T-helper 17 cell (primary cell): ENCODE measurements around the gene RGS12. TPM values are rescaled to one million over a fixed set of nuclear protein-coding genes. Genes with fewer than 3 reads are reported as not detected.

Source experiments
- ATAC-seq: fragments of 150-1000 bp; cut with Tn5 transposase; 2 replicates; pipeline ENCODE4 v1.10.0; 2021; ENCODE audit warnings: mild to moderate bottlenecking, moderate library complexity
- DNase-seq, 3 donors: peaks; one replicate each; pipeline versions ENCODE4 v3.0.0 to v3.0.0-alpha.2; 2020 to 2021
- H3K9me3 ChIP-seq: one replicate; pipeline ENCODE4 v1.7.0; 2013; ENCODE audit warnings: low read length, mild to moderate bottlenecking; ENCODE audit not compliant: control insufficient read depth, poor library complexity, severe bottlenecking
- H3K27ac Mint-ChIP-seq: one replicate; pipeline ENCODE4 v1.8.0; 2022; ENCODE audit warnings: mild to moderate bottlenecking, moderate library complexity, mixed read lengths
- H3K27me3 Mint-ChIP-seq: one replicate; pipeline ENCODE4 v1.8.0; 2022; ENCODE audit warnings: mixed read lengths
- H3K36me3 Mint-ChIP-seq: one replicate; pipeline ENCODE4 v1.8.0; 2022; ENCODE audit warnings: low read depth, mixed read lengths
- H3K4me1 Mint-ChIP-seq: one replicate; pipeline ENCODE4 v1.8.0; 2022; ENCODE audit warnings: mild to moderate bottlenecking, mixed read lengths
- H3K4me3 Mint-ChIP-seq: one replicate; pipeline ENCODE4 v1.8.0; 2022; ENCODE audit warnings: mild to moderate bottlenecking, moderate library complexity, mixed read lengths
- total RNA-seq, 4 donors: library from RNA in 2 of 4; stranded (reverse) in 2 of 4; gene quantifications; one replicate each; pipeline ENCODE4 v1.2.3 and lab custom pipeline; 2022 to 2026

RGS12 gene
- total RNA-seq, 2 donors from 2014 or later = 4.0 to 5.0 TPM

DNA sequence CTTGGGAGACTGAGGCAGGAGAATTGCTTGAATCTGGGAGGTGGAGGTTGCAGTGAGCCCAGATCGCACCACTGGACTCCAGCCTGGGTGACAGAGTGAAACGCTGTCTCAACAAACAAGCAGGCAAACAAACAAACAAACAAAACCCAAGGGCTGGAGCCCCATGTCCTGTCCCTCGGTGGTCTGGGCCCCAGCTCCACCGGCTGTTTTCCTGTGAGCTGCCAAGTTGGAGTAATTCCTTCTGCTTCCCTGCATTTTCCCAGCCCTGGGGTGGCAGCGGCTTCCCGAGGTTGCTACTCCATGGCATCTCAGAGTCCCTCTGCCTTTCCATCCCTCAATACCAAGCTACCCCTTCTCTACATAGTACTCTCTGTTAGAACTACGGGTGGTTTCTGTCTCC, 43.2 kb downstream of the RGS12 start:
- peaks cover 5% of the 10 kb centered on the region for H3K27me3 Mint-ChIP-seq
- no peak overlapping the region for H3K27ac Mint-ChIP-seq
- no peaks in the 10 kb centered on the region for H3K9me3 ChIP-seq
- ATAC-seq (no peak), DNase-seq (no peak)
- no peak overlapping the region for H3K4me3 Mint-ChIP-seq
- H3K4me1 Mint-ChIP-seq = peaks cover 9% of the 10 kb centered on the region
- H3K36me3 Mint-ChIP-seq = no peaks in the 10 kb centered on the region

- H3K27me3 Mint-ChIP-seq = peaks cover 5% of the 10 kb centered on the region
- H3K4me1 Mint-ChIP-seq = peaks cover 9% of the 10 kb centered on the region
- no peaks in the 10 kb centered on the region for H3K36me3 Mint-ChIP-seq
- no peak for DNase-seq
- H3K4me3 Mint-ChIP-seq = no peak overlapping the region
- H3K27ac Mint-ChIP-seq = peak overlapping the region; percentile 39
- no peak for ATAC-seq
- H3K9me3 ChIP-seq = no peaks in the 10 kb centered on the region
These were observed 43.8 kb downstream of the RGS12 start for GRCh38 chr4:3336382-3337356.

DNA sequence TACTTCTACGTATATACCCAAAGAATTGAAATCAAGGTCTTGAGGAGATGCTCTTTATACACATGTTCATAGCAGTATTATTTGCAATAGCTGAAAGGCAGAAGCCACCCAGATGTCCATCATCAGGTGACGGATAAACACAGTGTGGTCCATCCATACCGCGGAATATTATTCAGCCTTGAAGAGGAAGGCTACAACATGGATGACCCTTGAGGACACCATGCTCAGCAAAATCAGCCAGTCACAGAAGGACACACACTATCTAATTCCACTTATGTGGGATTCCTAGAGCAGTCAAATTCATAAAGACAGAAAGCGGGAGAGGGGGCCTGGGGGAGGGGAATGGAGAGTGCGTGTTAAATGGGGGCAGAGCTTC, 44.5 kb downstream of the RGS12 start:
- DNase-seq = no peak
- H3K27ac Mint-ChIP-seq = peak overlapping the region; percentile 39
- H3K36me3 Mint-ChIP-seq = no peaks in the 10 kb centered on the region
- peaks cover 5% of the 10 kb centered on the region for H3K27me3 Mint-ChIP-seq
- H3K4me3 Mint-ChIP-seq = no peak overlapping the region
- H3K4me1 Mint-ChIP-seq = peaks cover 10% of the 10 kb centered on the region
- H3K9me3 ChIP-seq = no peaks in the 10 kb centered on the region
- no peak for ATAC-seq

DNA sequence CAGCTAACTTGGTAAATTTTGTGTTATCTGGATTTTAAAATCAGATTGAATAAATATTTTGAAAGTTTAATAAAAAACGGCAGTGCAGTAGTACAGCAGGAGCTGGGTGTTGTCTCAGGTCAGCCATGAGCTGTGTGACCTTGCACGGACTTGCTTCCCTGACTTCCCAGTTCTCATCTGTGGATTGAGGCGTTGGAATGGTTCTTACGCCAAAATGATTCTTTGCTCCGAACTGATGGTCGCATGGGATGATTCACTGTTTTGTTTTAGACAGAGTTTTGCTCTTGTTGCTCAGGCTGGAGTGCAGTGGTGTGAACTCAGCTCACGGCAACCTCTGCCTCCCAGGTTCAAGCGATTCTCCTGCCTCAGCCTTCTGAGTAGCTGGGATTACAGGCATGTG, 45.0 kb downstream of the RGS12 start:
- H3K9me3 ChIP-seq = no peaks in the 10 kb centered on the region
- no peak overlapping the region for H3K27ac Mint-ChIP-seq
- DNase-seq (no peak), ATAC-seq (no peak)
- peaks cover 8% of the 10 kb centered on the region for H3K4me1 Mint-ChIP-seq
- no peaks in the 10 kb centered on the region for H3K36me3 Mint-ChIP-seq
- peaks cover 5% of the 10 kb centered on the region for H3K27me3 Mint-ChIP-seq
- H3K4me3 Mint-ChIP-seq = no peak overlapping the region

DNA sequence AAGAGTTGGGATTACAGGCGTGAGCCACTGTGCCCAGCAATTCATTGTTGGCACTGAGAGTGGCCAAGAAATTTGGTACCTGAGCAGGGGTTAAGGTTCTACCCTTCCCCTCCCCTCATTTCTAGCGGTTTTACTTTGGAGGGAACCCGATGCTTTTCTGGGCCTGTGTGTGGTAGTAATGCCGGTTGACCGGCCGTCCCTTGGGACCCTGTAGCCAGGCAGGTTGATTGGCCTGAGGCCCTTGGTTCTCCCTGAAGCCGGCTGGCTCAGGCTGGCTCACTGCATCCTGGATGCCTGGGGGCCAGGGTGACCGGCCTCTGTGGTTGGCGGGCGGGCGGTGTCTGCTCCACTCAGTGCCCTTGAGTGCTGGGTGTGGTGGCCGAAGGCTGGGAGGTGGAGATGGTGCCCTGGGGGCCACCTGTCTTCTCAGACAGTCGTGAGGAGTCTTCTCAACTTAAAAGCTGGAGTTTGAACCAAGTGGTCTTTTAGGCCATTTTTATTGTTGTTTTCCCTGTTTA, 45.6 kb downstream of the RGS12 start:
- ATAC-seq = no peak

GRCh38 chr4:3338976-3339531, 46.2 kb downstream of the RGS12 start:
- peaks cover 5% of the 10 kb centered on the region for H3K27me3 Mint-ChIP-seq
- no peak overlapping the region for H3K4me3 Mint-ChIP-seq
- DNase-seq (no peak), ATAC-seq (no peak)
- no peaks in the 10 kb centered on the region for H3K36me3 Mint-ChIP-seq
- H3K27ac Mint-ChIP-seq = no peak overlapping the region
- no peaks in the 10 kb centered on the region for H3K9me3 ChIP-seq
- peaks cover 13% of the 10 kb centered on the region for H3K4me1 Mint-ChIP-seq

More for the DNA sequence above, 45.6 kb downstream of the RGS12 start:
- no peaks in the 10 kb centered on the region for H3K36me3 Mint-ChIP-seq
- H3K4me3 Mint-ChIP-seq = no peak overlapping the region
- H3K27me3 Mint-ChIP-seq = peaks cover 5% of the 10 kb centered on the region
- peaks cover 8% of the 10 kb centered on the region for H3K4me1 Mint-ChIP-seq
- H3K27ac Mint-ChIP-seq = no peak overlapping the region
- H3K9me3 ChIP-seq = no peaks in the 10 kb centered on the region
- no peak for DNase-seq

DNA sequence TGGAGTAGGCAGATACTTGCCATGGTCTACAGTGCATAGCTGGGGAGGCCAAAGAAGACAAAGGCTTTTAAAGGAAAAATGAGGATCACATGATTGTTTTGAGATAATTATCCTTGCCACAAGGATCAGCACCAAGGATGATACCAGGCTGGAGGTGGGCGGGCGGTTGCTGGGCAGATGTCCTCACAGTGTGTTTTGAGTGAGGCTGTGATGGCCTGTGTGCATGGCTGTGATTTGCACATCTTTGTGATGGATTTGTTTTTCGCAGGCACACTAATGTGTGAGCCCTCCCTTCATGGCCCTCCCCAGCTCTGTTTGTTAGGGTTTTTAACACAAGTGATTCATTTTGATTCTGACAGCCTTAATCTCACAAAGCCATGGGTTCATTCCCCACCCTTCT, 46.8 kb downstream of the RGS12 start:
- Mint-ChIP-seq H3K36me3 (no peaks in the 10 kb centered on the region), H3K27me3 (peaks cover 5% of the 10 kb centered on the region), H3K4me3 (no peak overlapping the region), H3K4me1 (peaks cover 13% of the 10 kb centered on the region), H3K27ac (no peak overlapping the region)
- no peak for ATAC-seq
- H3K9me3 ChIP-seq = no peaks in the 10 kb centered on the region
- DNase-seq = no peak

DNA sequence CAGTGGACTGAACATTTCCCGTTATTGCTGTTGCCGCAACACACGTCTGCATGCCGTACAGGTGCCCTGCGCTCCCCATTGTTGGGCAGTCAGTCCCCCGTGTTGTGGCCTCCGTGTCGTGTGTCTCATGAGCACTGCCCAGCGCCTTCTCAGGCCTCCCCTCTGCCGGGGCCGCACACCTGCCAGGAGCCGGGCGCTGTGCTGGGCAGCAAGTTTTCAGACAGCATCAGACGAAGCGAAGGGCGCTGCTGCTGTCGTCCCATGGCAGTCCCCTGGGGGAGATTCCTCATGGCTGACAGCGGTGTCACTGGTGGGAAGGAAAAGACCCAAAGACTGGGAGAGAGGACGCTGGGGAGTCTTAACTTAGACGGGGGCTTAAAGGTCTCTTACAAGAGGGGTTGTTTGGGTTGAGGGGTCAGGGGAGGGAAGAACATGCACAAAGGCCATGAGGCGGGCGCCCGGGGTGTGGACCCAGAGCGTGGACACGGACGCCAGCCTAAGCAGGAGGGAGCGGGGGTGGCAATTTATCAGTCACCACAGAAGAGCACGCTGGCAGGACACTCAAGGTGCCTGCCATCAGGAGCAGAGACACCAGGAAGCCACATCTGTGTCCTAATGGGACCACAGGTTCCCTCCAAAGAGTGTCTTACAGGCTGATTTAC, 47.3 kb downstream of the RGS12 start:
- H3K9me3 ChIP-seq = no peaks in the 10 kb centered on the region
- Mint-ChIP-seq H3K4me1 (peaks cover 13% of the 10 kb centered on the region), H3K36me3 (no peaks in the 10 kb centered on the region), H3K4me3 (no peak overlapping the region), H3K27ac (no peak overlapping the region), H3K27me3 (peaks cover 5% of the 10 kb centered on the region)
- ATAC-seq (no peak), DNase-seq (no peak)

DNA sequence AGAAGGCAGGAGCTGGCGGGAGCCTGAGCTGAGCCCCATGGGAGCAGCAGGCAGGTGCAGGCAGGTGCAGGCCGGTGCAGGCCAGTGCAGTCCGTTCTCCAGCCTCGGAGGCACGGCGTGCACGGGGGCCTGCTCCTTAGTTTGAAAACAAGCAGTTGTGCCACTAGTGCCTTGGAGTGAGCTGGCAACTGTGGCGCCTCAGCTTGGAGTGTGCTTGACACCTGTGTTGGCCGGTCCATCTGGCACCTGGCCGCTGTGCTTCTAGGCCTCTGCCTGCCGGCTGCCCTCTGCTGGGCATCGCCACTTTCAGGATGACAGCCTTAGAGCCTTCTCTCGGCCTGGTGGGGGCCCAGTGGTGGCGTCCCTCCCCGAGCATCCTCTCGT, 47.9 kb downstream of the RGS12 start:
- no peaks in the 10 kb centered on the region for H3K9me3 ChIP-seq
- no peak for DNase-seq
- ATAC-seq = no peak
- Mint-ChIP-seq H3K27ac (no peak overlapping the region), H3K4me3 (no peak overlapping the region), H3K27me3 (peaks cover 5% of the 10 kb centered on the region), H3K4me1 (peaks cover 10% of the 10 kb centered on the region), H3K36me3 (no peaks in the 10 kb centered on the region)

DNA sequence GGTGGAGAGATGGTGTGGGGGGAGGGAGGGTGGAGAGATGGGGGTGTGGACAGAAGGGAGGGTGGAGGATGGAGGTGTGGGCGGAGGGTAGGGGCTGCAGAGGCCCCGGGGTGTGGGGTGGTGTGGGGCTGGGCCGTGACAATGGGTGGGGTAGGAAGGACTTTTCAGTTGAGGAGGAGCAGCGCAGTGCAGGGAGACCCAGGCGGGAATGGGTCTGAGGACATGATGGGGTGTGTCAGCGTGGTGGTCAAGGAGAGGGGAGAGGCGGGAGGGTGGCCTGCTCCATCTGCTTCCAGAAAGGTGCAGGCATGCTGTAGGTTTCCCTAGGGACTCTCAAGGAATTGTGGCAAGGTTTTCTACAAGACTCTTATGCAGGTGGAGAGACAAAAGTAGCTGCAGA, 48.9 kb downstream of the RGS12 start:
- no peak for ATAC-seq
- no peaks in the 10 kb centered on the region for H3K9me3 ChIP-seq
- Mint-ChIP-seq H3K27ac (no peak overlapping the region), H3K27me3 (peaks cover 7% of the 10 kb centered on the region), H3K4me3 (no peak overlapping the region), H3K36me3 (no peaks in the 10 kb centered on the region), H3K4me1 (peaks cover 15% of the 10 kb centered on the region)
- no peak for DNase-seq

GRCh38 chr4:3342182-3342854, 49.5 kb downstream of the RGS12 start:
- DNase-seq = no peak
- no peak for ATAC-seq
- Mint-ChIP-seq H3K4me3 (no peak overlapping the region), H3K36me3 (no peaks in the 10 kb centered on the region), H3K4me1 (peaks cover 15% of the 10 kb centered on the region), H3K27ac (no peak overlapping the region), H3K27me3 (peaks cover 7% of the 10 kb centered on the region)
- no peaks in the 10 kb centered on the region for H3K9me3 ChIP-seq
